ENCODE measurements around the gene TRIM27. TPM values are rescaled to one million over a fixed set of nuclear protein-coding genes. Genes with fewer than 3 reads are reported as not detected.

TRIM27 gene
- total RNA-seq, 1 donor from 2014 or later: 54.5 TPM

- peaks cover 13% of the 10 kb centered on the region for H3K36me3 ChIP-seq (ENCODE audit: insufficient read depth, low read length)
- FAIRE-seq (no peak), DNase-seq (ENCODE audit: low read depth) (peak; percentile 49)
- peak overlapping the region; percentile 100 for H3K27ac Mint-ChIP-seq (ENCODE audit: unreplicated experiment)
- peaks cover 6% of the 10 kb centered on the region for H3K36me3 Mint-ChIP-seq (ENCODE audit: low read depth, unreplicated experiment)
- H3K27me3 Mint-ChIP-seq (ENCODE audit: low read depth, unreplicated experiment): no peaks in the 10 kb centered on the region
- H3K4me3 ChIP-seq (ENCODE audit: insufficient read depth, low read depth, low read length): peak overlapping the region; percentile 76
- peak overlapping the region; percentile 83 for H2AFZ ChIP-seq (ENCODE audit: low read depth, low read length)
- H3K9me3 ChIP-seq (ENCODE audit: insufficient read depth, low read depth, low read length): no peaks in the 10 kb centered on the region
- peak overlapping the region; percentile 94 for H3K27ac ChIP-seq (ENCODE audit: low read depth, low read length)
- no peaks in the 10 kb centered on the region for H4K20me1 ChIP-seq (ENCODE audit: insufficient read depth, low read length)
- H3K9me3 Mint-ChIP-seq (ENCODE audit: unreplicated experiment): no peaks in the 10 kb centered on the region
- peak overlapping the region; percentile 95 for H3K9ac ChIP-seq (ENCODE audit: low read length)
- no peaks in the 10 kb centered on the region for H3K27me3 ChIP-seq (ENCODE audit: insufficient read depth, low read length)
- H3K79me2 ChIP-seq (ENCODE audit: insufficient read depth, low read length): no peaks in the 10 kb centered on the region
- peak overlapping the region; percentile 93 for H3K4me2 ChIP-seq (ENCODE audit: low read length)
- peaks cover 2% of the 10 kb centered on the region for H3K4me1 Mint-ChIP-seq (ENCODE audit: low read depth, unreplicated experiment)
- peak overlapping the region; percentile 95 for H3K4me3 Mint-ChIP-seq (ENCODE audit: unreplicated experiment)
- peaks cover 6% of the 10 kb centered on the region for H3K4me1 ChIP-seq (ENCODE audit: insufficient read depth, low read length)
- TF ChIP-seq EZH2 (IDR thresholded peaks at IDR 0.05; ENCODE audit: insufficient read depth, low read length) (no peak), CTCF (IDR thresholded peaks at IDR 0.05; ENCODE audit: insufficient read depth, low read depth, low read length) (peak; percentile 19)
Measured at GRCh38 chr6:28896505-28897368, 27.0 kb downstream of the TRIM27 start.

- Histone ChIP-seq H3K4me3 (ENCODE audit: insufficient read depth, low read depth, low read length) (peak overlapping the region; percentile 76), H3K9me3 (ENCODE audit: insufficient read depth, low read depth, low read length) (no peaks in the 10 kb centered on the region), H3K4me2 (ENCODE audit: low read length) (peak overlapping the region; percentile 93), H3K27me3 (ENCODE audit: insufficient read depth, low read length) (no peaks in the 10 kb centered on the region), H3K27ac (ENCODE audit: low read depth, low read length) (peak overlapping the region; percentile 94), H3K4me1 (ENCODE audit: insufficient read depth, low read length) (peaks cover 6% of the 10 kb centered on the region), H2AFZ (ENCODE audit: low read depth, low read length) (peak overlapping the region; percentile 86), H4K20me1 (ENCODE audit: insufficient read depth, low read length) (no peaks in the 10 kb centered on the region), H3K9ac (ENCODE audit: low read length) (peak overlapping the region; percentile 95), H3K79me2 (ENCODE audit: insufficient read depth, low read length) (no peaks in the 10 kb centered on the region), H3K36me3 (ENCODE audit: insufficient read depth, low read length) (no peaks in the 10 kb centered on the region)
- Mint-ChIP-seq H3K4me1 (ENCODE audit: low read depth, unreplicated experiment) (peaks cover 2% of the 10 kb centered on the region), H3K27ac (ENCODE audit: unreplicated experiment) (peak overlapping the region; percentile 100), H3K27me3 (ENCODE audit: low read depth, unreplicated experiment) (no peaks in the 10 kb centered on the region), H3K9me3 (ENCODE audit: unreplicated experiment) (no peaks in the 10 kb centered on the region), H3K4me3 (ENCODE audit: unreplicated experiment) (peak overlapping the region; percentile 95), H3K36me3 (ENCODE audit: low read depth, unreplicated experiment) (peaks cover 2% of the 10 kb centered on the region)
- DNase-seq (ENCODE audit: low read depth) (peak; percentile 88), FAIRE-seq (no peak)
- TF ChIP-seq CTCF (IDR thresholded peaks at IDR 0.05; ENCODE audit: insufficient read depth, low read depth, low read length) (no peak), EZH2 (IDR thresholded peaks at IDR 0.05; ENCODE audit: insufficient read depth, low read length) (no peak)
Measured at GRCh38 chr6:28895131-28895812, 28.5 kb downstream of the TRIM27 start.
